Activated T-helper 2 cell treated with anti-CD3 and anti-CD28 coated beads, Interferon-gamma antibody, Interleukin-2, Interleukin-4, amounts not matched to agents 10 μg/mL and 5 μg/mL and 100 μg/mL, durations not matched to agents 14 hours and 24 hours and 36 hours (primary cell): ENCODE data around the gene ZMYND8. TPM values are rescaled to one million over a fixed set of nuclear protein-coding genes. Genes with fewer than 3 reads are reported as not detected.
"Not testable (repeated sequence)": the region's sequence is repeated elsewhere in the genome, so short reads cannot be mapped to it uniquely, and the experiment has no call there.

Experiments
- DNase-seq: peaks from one replicate; pipeline ENCODE4 v3.0.0; 2021; ENCODE audit warnings: low spot score
- H3K27ac Mint-ChIP-seq: one replicate; pipeline ENCODE4 v1.8.0; 2021; ENCODE audit warnings: mixed read lengths
- H3K27me3 Mint-ChIP-seq: one replicate; pipeline ENCODE4 v1.8.0; 2021; ENCODE audit warnings: low read depth, mixed read lengths
- H3K36me3 Mint-ChIP-seq: one replicate; pipeline ENCODE4 v1.8.0; 2021; ENCODE audit warnings: low read depth, mixed read lengths
- H3K4me1 Mint-ChIP-seq: one replicate; pipeline ENCODE4 v1.8.0; 2021; ENCODE audit warnings: low read depth, mixed read lengths
- H3K4me3 Mint-ChIP-seq: one replicate; pipeline ENCODE4 v1.8.0; 2021; ENCODE audit warnings: low read depth, mild to moderate bottlenecking, moderate library complexity, mixed read lengths
- H3K9me3 Mint-ChIP-seq: one replicate; pipeline ENCODE4 v1.8.0; 2021; ENCODE audit warnings: mixed read lengths
- intact Hi-C: fragments of 100-400 bp; cut with micrococcal nuclease; formaldehyde crosslinking; loops from one replicate; pipeline ENCODE4 v1.15.1; 2023
- total RNA-seq: library from RNA; stranded (reverse); gene quantifications from 2 replicates; pipeline ENCODE4 v1.2.3, GENCODE V29; 2022

The ZMYND8 gene
- 45.7 and 46.7 TPM in 2 replicates for total RNA-seq

- DNase-seq, result peak; percentile 97
- intact Hi-C loops, result loop anchor here (2.0 to 10.0 kb wide), 7 partner anchors 24 to 258 kb away; partner anchors contain the start of gene NCOA3
- Mint-ChIP-seq H3K4me3 (peak within 1 kb of the TSS; percentile 86), H3K36me3 (peaks cover 41% of the 10 kb centered on the region), H3K9me3 (no peaks in the 10 kb centered on the region), H3K27me3 (no peaks in the 10 kb centered on the region), H3K27ac (peak within 1 kb of the TSS; percentile 100), H3K4me1 (peaks cover 51% of the 10 kb centered on the region)
Observed at GRCh38 chr20:47356526-47357295, at the start of gene ZMYND8. ZMYND8 (minus strand) TSS chr20:47356699; CDS start chr20:47356670, 29 bp downstream.

- Mint-ChIP-seq H3K4me1 (peaks cover 6% of the 10 kb centered on the region), H3K36me3 (no peaks in the 10 kb centered on the region), H3K27ac (no peak overlapping the region), H3K27me3 (no peaks in the 10 kb centered on the region), H3K4me3 (no peak overlapping the region), H3K9me3 (no peaks in the 10 kb centered on the region)
- no peak for DNase-seq
- intact Hi-C loops, result no loop called here
Observed at GRCh38 chr20:47405775-47406325, 49.4 kb upstream of the ZMYND8 start.

- Mint-ChIP-seq H3K4me3 (no peak overlapping the region), H3K27me3 (no peaks in the 10 kb centered on the region), H3K27ac (no peak overlapping the region), H3K4me1 (peaks cover 8% of the 10 kb centered on the region), H3K36me3 (no peaks in the 10 kb centered on the region), H3K9me3 (no peaks in the 10 kb centered on the region)
- intact Hi-C loops, result no loop called here
- DNase-seq, result no peak
Observed at GRCh38 chr20:47400685-47401084, 44.2 kb upstream of the ZMYND8 start.

- DNase-seq, result no peak
- Mint-ChIP-seq H3K4me3 (no peak overlapping the region), H3K36me3 (peaks cover 1% of the 10 kb centered on the region), H3K4me1 (peaks cover 9% of the 10 kb centered on the region), H3K27ac (no peak overlapping the region), H3K9me3 (peaks cover 2% of the 10 kb centered on the region), H3K27me3 (no peaks in the 10 kb centered on the region)
- intact Hi-C loops, result no loop called here
Observed at GRCh38 chr20:47397652-47398301, 41.3 kb upstream of the ZMYND8 start.

GRCh38 chr20:47396762-47397476 is 40.4 kb upstream of the ZMYND8 start:
- peaks cover 17% of the 10 kb centered on the region for H3K4me1 Mint-ChIP-seq
- H3K27me3 Mint-ChIP-seq, result no peaks in the 10 kb centered on the region
- no peak overlapping the region for H3K27ac Mint-ChIP-seq
- intact Hi-C loops, result no loop called here
- no peak overlapping the region for H3K4me3 Mint-ChIP-seq
- no peak for DNase-seq
- H3K9me3 Mint-ChIP-seq, result peaks cover 10% of the 10 kb centered on the region
- peaks cover 2% of the 10 kb centered on the region for H3K36me3 Mint-ChIP-seq

GRCh38 chr20:47393796-47394514 is 37.5 kb upstream of the ZMYND8 start:
- H3K27ac Mint-ChIP-seq, H3K27me3 Mint-ChIP-seq, DNase-seq, H3K36me3 Mint-ChIP-seq, H3K4me3 Mint-ChIP-seq, intact Hi-C loops: not testable (repeated sequence)
- H3K4me1 Mint-ChIP-seq, result peaks cover 23% of the 10 kb centered on the region
- peaks cover 20% of the 10 kb centered on the region for H3K9me3 Mint-ChIP-seq

GRCh38 chr20:47392721-47393073 is 36.2 kb upstream of the ZMYND8 start:
- H3K4me1 Mint-ChIP-seq, result peaks cover 18% of the 10 kb centered on the region
- H3K27ac Mint-ChIP-seq, result peak overlapping the region; percentile 79
- peaks cover 2% of the 10 kb centered on the region for H3K36me3 Mint-ChIP-seq
- H3K4me3 Mint-ChIP-seq, result no peak overlapping the region
- intact Hi-C loops, result no loop called here
- DNase-seq, result no peak
- peaks cover 20% of the 10 kb centered on the region for H3K9me3 Mint-ChIP-seq
- no peaks in the 10 kb centered on the region for H3K27me3 Mint-ChIP-seq

GRCh38 chr20:47392015-47392720 is 35.7 kb upstream of the ZMYND8 start:
- H3K4me3 Mint-ChIP-seq, result no peak overlapping the region
- no peak for DNase-seq
- H3K9me3 Mint-ChIP-seq, result peaks cover 20% of the 10 kb centered on the region
- H3K4me1 Mint-ChIP-seq, result peaks cover 18% of the 10 kb centered on the region
- no peaks in the 10 kb centered on the region for H3K27me3 Mint-ChIP-seq
- H3K36me3 Mint-ChIP-seq, result peaks cover 2% of the 10 kb centered on the region
- intact Hi-C loops, result no loop called here
- peak overlapping the region; percentile 79 for H3K27ac Mint-ChIP-seq

GRCh38 chr20:47391276-47392010 is 34.9 kb upstream of the ZMYND8 start:
- Mint-ChIP-seq H3K4me3 (no peak overlapping the region), H3K27me3 (no peaks in the 10 kb centered on the region), H3K9me3 (peaks cover 20% of the 10 kb centered on the region), H3K36me3 (peaks cover 2% of the 10 kb centered on the region), H3K4me1 (peaks cover 15% of the 10 kb centered on the region), H3K27ac (peak overlapping the region; percentile 79)
- intact Hi-C loops, result no loop called here
- DNase-seq, result no peak

GRCh38 chr20:47389867-47390347 is 33.4 kb upstream of the ZMYND8 start:
- Mint-ChIP-seq H3K36me3 (peaks cover 2% of the 10 kb centered on the region), H3K27me3 (no peaks in the 10 kb centered on the region), H3K4me3 (no peak overlapping the region), H3K27ac (no peak overlapping the region), H3K4me1 (peaks cover 16% of the 10 kb centered on the region), H3K9me3 (peaks cover 20% of the 10 kb centered on the region)
- DNase-seq, result no peak
- intact Hi-C loops, result no loop called here

- not testable (repeated sequence) for H3K36me3 Mint-ChIP-seq, H3K27ac Mint-ChIP-seq, H3K4me3 Mint-ChIP-seq, H3K27me3 Mint-ChIP-seq, DNase-seq, H3K4me1 Mint-ChIP-seq, H3K9me3 Mint-ChIP-seq
- intact Hi-C loops, result loop anchor here (2.0 kb wide), 1 partner anchor 235 kb away; no protein-coding TSS in a partner anchor
Observed at GRCh38 chr20:47385968-47386367, 29.5 kb upstream of the ZMYND8 start.
